ENCODE measurements around the gene STK24.

The STK24 gene

GRCh38 chr13:98509271-98510155, 67.4 kb downstream of the STK24 start:
- no peak for TF ChIP-seq CTCF (IDR thresholded peaks at IDR 0.05; ENCODE audit: low read depth, low read length)
- H3K4me1 ChIP-seq = peaks cover 31% of the 10 kb centered on the region
- DNase-seq = no peak

GRCh38 chr13:98508685-98509084, 68.2 kb downstream of the STK24 start:
- DNase-seq = no peak
- no peak overlapping the region for H3K4me3 ChIP-seq (ENCODE audit: low read depth, low read length)
- no peak for TF ChIP-seq CTCF (IDR thresholded peaks at IDR 0.05; ENCODE audit: low read depth, low read length)
- H3K27me3 ChIP-seq = no peaks in the 10 kb centered on the region
- H3K36me3 ChIP-seq = no peaks in the 10 kb centered on the region
- H3K9me3 ChIP-seq = no peaks in the 10 kb centered on the region
- H3K4me1 ChIP-seq = peaks cover 34% of the 10 kb centered on the region

More at GRCh38 chr13:98509271-98510155, 67.4 kb downstream of the STK24 start:
- Histone ChIP-seq H3K9me3 (no peaks in the 10 kb centered on the region), H3K27me3 (no peaks in the 10 kb centered on the region), H3K4me3 (ENCODE audit: low read depth, low read length) (no peak overlapping the region), H3K36me3 (no peaks in the 10 kb centered on the region)

DNA sequence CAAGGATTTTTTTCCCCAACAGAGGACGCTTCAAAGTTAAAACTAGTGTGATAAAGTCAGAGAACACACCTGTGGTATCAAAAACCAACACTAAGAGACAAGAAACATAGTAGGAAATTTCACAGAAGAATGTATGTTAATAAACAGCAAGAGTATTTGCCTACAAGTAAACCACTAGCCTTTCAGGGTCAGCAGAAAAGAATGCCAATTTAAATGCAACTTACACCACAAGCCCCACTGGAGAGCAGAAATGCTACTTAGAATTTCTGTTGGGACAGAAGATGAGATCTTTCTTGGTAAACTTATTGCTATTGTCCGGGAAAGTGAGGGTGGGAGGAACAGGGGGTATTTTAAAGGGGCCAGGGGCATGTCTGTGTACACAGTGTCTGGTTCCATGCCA, 68.6 kb downstream of the STK24 start:
- Histone ChIP-seq H3K27me3 (no peaks in the 10 kb centered on the region), H3K4me1 (peaks cover 37% of the 10 kb centered on the region), H3K4me3 (ENCODE audit: low read depth, low read length) (no peak overlapping the region), H3K36me3 (0 out of 2 replicates have a peak, but pooled peaks cover under 1% of the 10 kb centered on the region), H3K9me3 (no peaks in the 10 kb centered on the region)
- no peak for DNase-seq
- no peak for TF ChIP-seq CTCF (IDR thresholded peaks at IDR 0.05; ENCODE audit: low read depth, low read length)

DNA sequence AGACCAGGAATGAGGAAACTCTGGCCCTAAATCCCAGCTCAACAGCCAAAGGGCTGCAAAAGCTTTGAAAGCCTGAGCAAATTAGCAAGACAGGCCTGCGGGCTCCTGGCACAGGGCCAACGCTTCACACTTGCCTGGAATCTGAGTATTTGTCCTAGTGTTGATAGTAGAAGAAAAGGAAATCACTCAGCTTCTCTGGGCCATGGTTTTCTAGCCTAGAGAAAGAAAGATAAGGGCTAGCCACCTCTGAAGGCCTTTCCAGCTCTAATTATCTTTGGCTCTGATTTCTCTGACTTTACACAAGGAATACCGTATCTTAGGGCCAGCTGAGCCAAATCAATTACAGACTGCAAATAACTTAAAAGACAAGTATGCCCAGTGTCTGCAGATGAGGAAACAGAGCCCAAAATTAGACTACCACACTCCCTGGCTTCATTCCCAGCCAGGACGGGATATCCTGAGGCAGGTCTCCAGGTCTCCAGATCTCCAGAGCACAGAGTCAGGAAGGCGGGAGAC, 69.6 kb downstream of the STK24 start:
- Histone ChIP-seq H3K4me3 (ENCODE audit: low read depth, low read length) (no peak overlapping the region), H3K36me3 (peaks cover 3% of the 10 kb centered on the region; the same call in 1 of the 2 replicates), H3K9me3 (no peaks in the 10 kb centered on the region), H3K4me1 (peaks cover 37% of the 10 kb centered on the region), H3K27me3 (no peaks in the 10 kb centered on the region)
- TF ChIP-seq CTCF (IDR thresholded peaks at IDR 0.05; ENCODE audit: low read depth, low read length) = no peak
- DNase-seq = peak; percentile 75

GRCh38 chr13:98506728-98507230, 70.1 kb downstream of the STK24 start:
- no peak for DNase-seq
- no peak for TF ChIP-seq CTCF (IDR thresholded peaks at IDR 0.05; ENCODE audit: low read depth, low read length)
- no peaks in the 10 kb centered on the region for H3K9me3 ChIP-seq
- no peaks in the 10 kb centered on the region for H3K27me3 ChIP-seq
- no peak overlapping the region for H3K4me3 ChIP-seq (ENCODE audit: low read depth, low read length)
- peaks cover 3% of the 10 kb centered on the region; the same call in 1 of the 2 replicates for H3K36me3 ChIP-seq
- H3K4me1 ChIP-seq = peaks cover 37% of the 10 kb centered on the region

DNA sequence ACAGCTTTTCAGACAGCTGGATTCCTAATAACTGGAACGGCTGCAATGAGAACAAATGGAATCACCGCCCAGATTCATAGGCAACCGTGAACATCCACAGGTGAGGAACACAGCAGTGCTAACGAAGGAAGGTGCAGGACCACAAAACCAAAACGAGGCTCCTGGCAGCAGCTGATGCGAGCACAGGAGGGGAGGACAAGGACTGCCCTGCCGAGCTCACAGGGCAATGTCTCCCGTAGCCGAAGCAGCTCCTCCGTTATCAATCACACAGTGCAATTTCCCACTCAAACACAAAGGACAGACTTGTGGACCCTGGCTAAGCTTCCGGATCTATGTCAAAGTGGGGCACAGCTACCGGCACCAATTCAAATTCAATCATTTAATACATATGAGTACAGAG, 70.6 kb downstream of the STK24 start:
- peaks cover 37% of the 10 kb centered on the region for H3K4me1 ChIP-seq
- no peak overlapping the region for H3K4me3 ChIP-seq (ENCODE audit: low read depth, low read length)
- no peak for TF ChIP-seq CTCF (IDR thresholded peaks at IDR 0.05; ENCODE audit: low read depth, low read length)
- no peak for DNase-seq
- peaks cover 3% of the 10 kb centered on the region; the same call in 1 of the 2 replicates for H3K36me3 ChIP-seq
- no peaks in the 10 kb centered on the region for H3K27me3 ChIP-seq
- H3K9me3 ChIP-seq = no peaks in the 10 kb centered on the region

Data from BE2C (cell line).